ENCODE data around the gene OPN3. TPM values are rescaled to one million over a fixed set of nuclear protein-coding genes. Genes with fewer than 3 reads are reported as not detected.

The OPN3 gene
- total and polyA plus RNA-seq, 8 donors: 16.9 to 28.4 (median 23.4) TPM

- Histone ChIP-seq H3K27ac (peak overlapping the region in 1 of 2 donors; percentile 16), H3K4me3 (no peak overlapping the region), H3K4me1 (peaks cover 0 to 21% of the 10 kb centered on the region in 2 donors), H3K9me3 (no peaks in the 10 kb centered on the region), H3K27me3 (no peaks in the 10 kb centered on the region), H3K36me3 (no peaks in the 10 kb centered on the region)
- no peak for TF ChIP-seq CTCF (IDR thresholded peaks at IDR 0.05)
- peak; percentile 5 for ATAC-seq
- intact Hi-C loops (cut with DNase I): no loop called here
- no peak for DNase-seq
Observed at GRCh38 chr1:241611736-241612135, 28.4 kb downstream of the OPN3 start.

- H3K4me1 ChIP-seq: peaks cover 0 to 21% of the 10 kb centered on the region in 2 donors
- no peaks in the 10 kb centered on the region for H3K36me3 ChIP-seq
- no peak overlapping the region for H3K27ac ChIP-seq
- DNase-seq: peak in 2 of 4 donors; percentile 37 to 57
- intact Hi-C loops (cut with DNase I): no loop called here
- TF ChIP-seq CTCF (IDR thresholded peaks at IDR 0.05): peak; percentile 54 to 67
- peak; percentile 92 for ATAC-seq
- H3K27me3 ChIP-seq: no peaks in the 10 kb centered on the region
- H3K4me3 ChIP-seq: no peak overlapping the region
- H3K9me3 ChIP-seq: no peaks in the 10 kb centered on the region
Observed at GRCh38 chr1:241611063-241611462, 29.1 kb downstream of the OPN3 start.

GRCh38 chr1:241610056-241610815 lies 29.9 kb downstream of the OPN3 start:
- intact Hi-C loops (cut with DNase I): no loop called here
- peak; percentile 35 for ATAC-seq
- Histone ChIP-seq H3K36me3 (no peaks in the 10 kb centered on the region), H3K27ac (no peak overlapping the region), H3K27me3 (no peaks in the 10 kb centered on the region), H3K4me1 (peaks cover 0 to 21% of the 10 kb centered on the region in 2 donors), H3K9me3 (no peaks in the 10 kb centered on the region), H3K4me3 (no peak overlapping the region)
- DNase-seq: peak in 2 of 4 donors; percentile 74 to 79
- TF ChIP-seq CTCF (IDR thresholded peaks at IDR 0.05): no peak

- Histone ChIP-seq H3K27me3 (no peaks in the 10 kb centered on the region), H3K4me3 (no peak overlapping the region), H3K9me3 (no peaks in the 10 kb centered on the region), H3K4me1 (peaks cover 0 to 33% of the 10 kb centered on the region in 2 donors), H3K27ac (no peak overlapping the region), H3K36me3 (no peaks in the 10 kb centered on the region)
- TF ChIP-seq CTCF (IDR thresholded peaks at IDR 0.05): no peak
- DNase-seq: no peak
- ATAC-seq: no peak
- intact Hi-C loops (cut with DNase I): no loop called here
Observed at GRCh38 chr1:241608379-241609033, 31.7 kb downstream of the OPN3 start.

GRCh38 chr1:241607497-241607896 lies 32.7 kb downstream of the OPN3 start:
- no peak for DNase-seq
- H3K4me3 ChIP-seq: no peak overlapping the region
- H3K36me3 ChIP-seq: no peaks in the 10 kb centered on the region
- H3K27ac ChIP-seq: no peak overlapping the region
- H3K27me3 ChIP-seq: no peaks in the 10 kb centered on the region
- intact Hi-C loops (cut with DNase I): no loop called here
- peaks cover 3 to 37% of the 10 kb centered on the region in 2 donors for H3K4me1 ChIP-seq
- no peak for ATAC-seq
- H3K9me3 ChIP-seq: no peaks in the 10 kb centered on the region
- no peak for TF ChIP-seq CTCF (IDR thresholded peaks at IDR 0.05)

All from left lung (tissue), 10 donors.